RWPE2 (cell line): ENCODE measurements around the gene FHOD3.

Source experiments
- ATAC-seq: fragments of 200-7000 bp; cut with Tn5 transposase; 3 replicates; pipeline ENCODE4 v1.9.1; 2021; ENCODE audit warnings: low read depth
- DNase-seq: peaks from one replicate; pipeline ENCODE4 v3.0.0-alpha.2; 2020; ENCODE audit warnings: low spot score
- H3K27ac ChIP-seq: fragments of 450-650 bp; 2 replicates; pipeline ENCODE4 v1.5.1; 2017; ENCODE audit warnings: mild to moderate bottlenecking; ENCODE audit not compliant: poor library complexity, severe bottlenecking
- H3K27me3 ChIP-seq: fragments of 250-450 bp; sonication (Bioruptor Pico); 2 replicates; pipeline ENCODE4 v1.5.1; 2021; ENCODE audit warnings: mild to moderate bottlenecking, moderate library complexity; ENCODE audit not compliant: insufficient read depth, poor library complexity, severe bottlenecking
- H3K36me3 ChIP-seq: fragments of 250-450 bp; sonication (Bioruptor Pico); 2 replicates; pipeline ENCODE4 v1.5.1; 2020; ENCODE audit warnings: low read depth, mild to moderate bottlenecking, moderate library complexity
- H3K4me1 ChIP-seq: fragments of 250-450 bp; sonication (Bioruptor Pico); 2 replicates; pipeline ENCODE4 v1.5.1; 2021; ENCODE audit warnings: mild to moderate bottlenecking, moderate library complexity; ENCODE audit not compliant: insufficient read depth, poor library complexity, severe bottlenecking
- H3K4me3 ChIP-seq: fragments of 250-450 bp; sonication (Bioruptor Pico); 2 replicates; pipeline ENCODE4 v1.5.1; 2021; ENCODE audit warnings: mild to moderate bottlenecking, moderate library complexity; ENCODE audit not compliant: severe bottlenecking
- H3K9me3 ChIP-seq: fragments of 250-450 bp; sonication (Bioruptor Pico); 2 replicates; pipeline ENCODE4 v1.5.1; 2021; ENCODE audit warnings: mild to moderate bottlenecking, moderate library complexity; ENCODE audit not compliant: severe bottlenecking
- CTCF ChIP-seq: fragments of 450-650 bp; IDR thresholded peaks from one replicate; pipeline ENCODE4 v1.5.1; 2017; ENCODE audit warnings: mild to moderate bottlenecking, moderate library complexity; ENCODE audit not compliant: poor library complexity, severe bottlenecking

The FHOD3 gene

GRCh38 chr18:36337679-36338402 lies 40.3 kb downstream of the FHOD3 start:
- no peaks in the 10 kb centered on the region for H3K9me3 ChIP-seq
- ATAC-seq (no peak), DNase-seq (no peak)
- H3K27ac ChIP-seq, result no peak overlapping the region
- no peak overlapping the region for H3K4me3 ChIP-seq
- H3K4me1 ChIP-seq, result no peaks in the 10 kb centered on the region
- no peak for TF ChIP-seq CTCF
- no peaks in the 10 kb centered on the region for H3K36me3 ChIP-seq
- no peaks in the 10 kb centered on the region for H3K27me3 ChIP-seq

- Histone ChIP-seq H3K27me3 (no peaks in the 10 kb centered on the region), H3K4me3 (no peak overlapping the region), H3K9me3 (no peaks in the 10 kb centered on the region), H3K36me3 (no peaks in the 10 kb centered on the region), H3K27ac (no peak overlapping the region), H3K4me1 (no peaks in the 10 kb centered on the region)
- ATAC-seq (no peak), DNase-seq (no peak)
- no peak for TF ChIP-seq CTCF
Measured at GRCh38 chr18:36338403-36338933, 41.0 kb downstream of the FHOD3 start.

GRCh38 chr18:36340246-36340645 lies 42.7 kb downstream of the FHOD3 start:
- Histone ChIP-seq H3K36me3 (no peaks in the 10 kb centered on the region), H3K27ac (no peak overlapping the region), H3K9me3 (no peaks in the 10 kb centered on the region), H3K4me1 (no peaks in the 10 kb centered on the region), H3K27me3 (no peaks in the 10 kb centered on the region), H3K4me3 (no peak overlapping the region)
- ATAC-seq, result no peak
- TF ChIP-seq CTCF, result no peak
- DNase-seq, result no peak

- no peaks in the 10 kb centered on the region for H3K9me3 ChIP-seq
- no peaks in the 10 kb centered on the region for H3K27me3 ChIP-seq
- no peaks in the 10 kb centered on the region for H3K36me3 ChIP-seq
- no peak overlapping the region for H3K4me3 ChIP-seq
- H3K4me1 ChIP-seq, result no peaks in the 10 kb centered on the region
- no peak overlapping the region for H3K27ac ChIP-seq
- ATAC-seq, result no peak
- DNase-seq, result no peak
- no peak for TF ChIP-seq CTCF
Measured at GRCh38 chr18:36341944-36342343, 44.4 kb downstream of the FHOD3 start.

- ATAC-seq, result no peak
Measured at GRCh38 chr18:36348331-36348730, 50.8 kb downstream of the FHOD3 start.

More at GRCh38 chr18:36348331-36348730, 50.8 kb downstream of the FHOD3 start:
- Histone ChIP-seq H3K27me3 (no peaks in the 10 kb centered on the region), H3K9me3 (no peaks in the 10 kb centered on the region), H3K27ac (no peak overlapping the region), H3K4me1 (peaks cover 23% of the 10 kb centered on the region), H3K36me3 (no peaks in the 10 kb centered on the region), H3K4me3 (no peak overlapping the region)
- no peak for DNase-seq
- TF ChIP-seq CTCF, result no peak
